ENCODE results near the gene CTDP1. TPM values are rescaled to one million over a fixed set of nuclear protein-coding genes. Genes with fewer than 3 reads are reported as not detected.

CTDP1 gene
- total and polyA plus RNA-seq, 4 donors: 18.8 to 30.5 (median 21.7) TPM

GRCh38 chr18:79794846-79795245 lies 115.2 kb downstream of the CTDP1 start:
- H3K9ac ChIP-seq (ENCODE audit: insufficient read depth in 1 of 2, low read length in 2 of 2): no peak overlapping the region
- WGBS, 2 donors: 51 to 76% methylated on average over 17 of the region's 17 CpGs
- H3K27ac ChIP-seq (ENCODE audit: low read depth in 1 of 2, low read length in 1 of 2): no peak overlapping the region
- peaks cover 0 to 6% (median 0%) of the 10 kb centered on the region in 4 donors for H3K9me3 ChIP-seq (ENCODE audit: control insufficient read depth in 4 of 4, insufficient read depth in 3 of 4, low read length in 3 of 4)
- H3K36me3 ChIP-seq (ENCODE audit: control insufficient read depth in 4 of 4, insufficient read depth in 4 of 4, low read length in 4 of 4): no peaks in the 10 kb centered on the region
- no peak for ATAC-seq (ENCODE audit: insufficient read depth, low FRiP score)
- TF ChIP-seq, protein P1, sequence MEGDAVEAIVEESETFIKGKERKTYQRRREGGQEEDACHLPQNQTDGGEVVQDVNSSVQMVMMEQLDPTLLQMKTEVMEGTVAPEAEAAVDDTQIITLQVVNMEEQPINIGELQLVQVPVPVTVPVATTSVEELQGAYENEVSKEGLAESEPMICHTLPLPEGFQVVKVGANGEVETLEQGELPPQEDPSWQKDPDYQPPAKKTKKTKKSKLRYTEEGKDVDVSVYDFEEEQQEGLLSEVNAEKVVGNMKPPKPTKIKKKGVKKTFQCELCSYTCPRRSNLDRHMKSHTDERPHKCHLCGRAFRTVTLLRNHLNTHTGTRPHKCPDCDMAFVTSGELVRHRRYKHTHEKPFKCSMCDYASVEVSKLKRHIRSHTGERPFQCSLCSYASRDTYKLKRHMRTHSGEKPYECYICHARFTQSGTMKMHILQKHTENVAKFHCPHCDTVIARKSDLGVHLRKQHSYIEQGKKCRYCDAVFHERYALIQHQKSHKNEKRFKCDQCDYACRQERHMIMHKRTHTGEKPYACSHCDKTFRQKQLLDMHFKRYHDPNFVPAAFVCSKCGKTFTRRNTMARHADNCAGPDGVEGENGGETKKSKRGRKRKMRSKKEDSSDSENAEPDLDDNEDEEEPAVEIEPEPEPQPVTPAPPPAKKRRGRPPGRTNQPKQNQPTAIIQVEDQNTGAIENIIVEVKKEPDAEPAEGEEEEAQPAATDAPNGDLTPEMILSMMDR (IDR thresholded peaks at IDR 0.05; ENCODE audit: control extremely low read depth, extremely low read depth): no peak
- peaks cover 0 to 26% (median 4%) of the 10 kb centered on the region in 5 donors for H3K4me1 ChIP-seq (ENCODE audit: control insufficient read depth in 5 of 5, insufficient read depth in 5 of 5, low read length in 5 of 5)
- DNase-seq: no peak
- H3K27me3 ChIP-seq (ENCODE audit: control insufficient read depth in 3 of 3, insufficient read depth in 3 of 3, low read length in 2 of 3): peaks cover 15 to 71% (median 43%) of the 10 kb centered on the region in 3 donors
- no peak overlapping the region for H3K4me3 ChIP-seq

- H3K27me3 ChIP-seq (ENCODE audit: control insufficient read depth in 3 of 3, insufficient read depth in 3 of 3, low read length in 2 of 3): peaks cover 15 to 71% (median 46%) of the 10 kb centered on the region in 3 donors
- peaks cover 0 to 9% (median 0%) of the 10 kb centered on the region in 4 donors for H3K9me3 ChIP-seq (ENCODE audit: control insufficient read depth in 4 of 4, insufficient read depth in 3 of 4, low read length in 3 of 4)
- TF ChIP-seq, protein P1 (IDR thresholded peaks at IDR 0.05; ENCODE audit: control extremely low read depth, extremely low read depth): no peak
- H3K4me3 ChIP-seq: no peak overlapping the region
- 89% methylated on average over 19 of the region's 19 CpGs for WGBS, 2 donors
- DNase-seq (no peak), ATAC-seq (ENCODE audit: insufficient read depth, low FRiP score) (no peak)
- H3K4me1 ChIP-seq (ENCODE audit: control insufficient read depth in 5 of 5, insufficient read depth in 5 of 5, low read length in 5 of 5): peaks cover 0 to 26% (median 4%) of the 10 kb centered on the region in 5 donors
- no peak overlapping the region for H3K9ac ChIP-seq (ENCODE audit: insufficient read depth in 1 of 2, low read length in 2 of 2)
- H3K27ac ChIP-seq (ENCODE audit: low read depth in 1 of 2, low read length in 1 of 2): no peak overlapping the region
- no peaks in the 10 kb centered on the region for H3K36me3 ChIP-seq (ENCODE audit: control insufficient read depth in 4 of 4, insufficient read depth in 4 of 4, low read length in 4 of 4)
These were observed 115.8 kb downstream of the CTDP1 start for GRCh38 chr18:79795446-79795845.

DNA sequence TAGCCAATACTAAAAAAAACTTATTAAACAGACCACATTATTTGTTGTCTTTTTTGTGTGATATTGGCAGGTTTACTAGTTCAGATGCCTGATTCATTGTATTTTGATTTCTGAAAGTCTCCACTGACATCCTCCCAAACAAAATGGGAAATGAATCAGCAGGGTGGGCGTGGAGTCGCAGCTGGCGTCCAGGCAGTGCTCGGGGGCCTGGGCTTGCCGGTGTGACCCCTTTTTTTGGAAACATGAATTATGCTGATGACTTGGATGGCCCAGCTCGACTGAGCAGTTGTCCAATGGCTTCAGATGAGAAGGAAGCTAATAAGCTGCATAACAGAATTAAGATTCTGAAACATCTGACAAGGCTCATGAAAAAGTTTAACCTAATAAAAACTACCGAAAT lies 116.4 kb downstream of the CTDP1 start:
- 28 to 43% methylated on average over 7 of the region's 7 CpGs for WGBS, 2 donors
- Histone ChIP-seq H3K27ac (ENCODE audit: low read depth in 1 of 2, low read length in 1 of 2) (no peak overlapping the region), H3K9me3 (ENCODE audit: control insufficient read depth in 4 of 4, insufficient read depth in 3 of 4, low read length in 3 of 4) (peaks cover 0 to 9% (median 0%) of the 10 kb centered on the region in 4 donors), H3K4me1 (ENCODE audit: control insufficient read depth in 5 of 5, insufficient read depth in 5 of 5, low read length in 5 of 5) (peaks cover 0 to 26% (median 4%) of the 10 kb centered on the region in 5 donors), H3K4me3 (no peak overlapping the region), H3K9ac (ENCODE audit: insufficient read depth in 1 of 2, low read length in 2 of 2) (no peak overlapping the region), H3K36me3 (ENCODE audit: control insufficient read depth in 4 of 4, insufficient read depth in 4 of 4, low read length in 4 of 4) (no peaks in the 10 kb centered on the region), H3K27me3 (ENCODE audit: control insufficient read depth in 3 of 3, insufficient read depth in 3 of 3, low read length in 2 of 3) (peaks cover 15 to 66% (median 47%) of the 10 kb centered on the region in 3 donors)
- DNase-seq (no peak), ATAC-seq (ENCODE audit: insufficient read depth, low FRiP score) (no peak)
- TF ChIP-seq, protein P1 (IDR thresholded peaks at IDR 0.05; ENCODE audit: control extremely low read depth, extremely low read depth): no peak

Data from lung (tissue), 12 donors.